Lower leg skin (tissue), 3 donors: ENCODE data around the gene CPOX.

ENCODE experiments used
- POLR2A ChIP-seq, 2 donors: fragments of 450-650 bp; IDR thresholded peaks; one replicate each; pipeline ENCODE4 v1.6.1; 2016 to 2017; ENCODE audit warnings: antibody characterized with exemption in 2 of 2, mild to moderate bottlenecking in 1 of 2, moderate library complexity in 1 of 2
- TF ChIP-seq, protein P1 (sequence below), 3 donors: fragments of 450-650 bp; IDR thresholded peaks; one replicate each; pipeline ENCODE4 v1.5.1; 2016; ENCODE audit warnings: antibody characterized with exemption in 3 of 3, mild to moderate bottlenecking in 3 of 3, moderate library complexity in 2 of 3

DNA sequence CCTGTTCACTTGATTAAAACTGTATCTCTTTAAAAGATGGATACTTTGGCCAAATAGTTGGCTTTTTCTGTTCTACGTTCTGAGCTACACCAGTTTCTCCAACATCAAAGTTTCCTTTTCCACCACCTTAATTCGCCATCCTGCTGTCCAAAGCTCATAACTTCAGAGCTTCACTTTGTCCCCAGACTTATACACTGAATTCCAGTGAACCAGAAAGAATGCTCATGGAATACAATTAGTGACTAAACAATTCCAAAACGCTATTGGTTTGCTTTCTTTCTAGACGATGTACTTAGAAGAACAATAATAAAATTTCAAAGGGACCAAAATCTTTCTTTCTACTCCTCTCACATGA lies 38.4 kb downstream of the CPOX start:
- TF ChIP-seq, protein P1, sequence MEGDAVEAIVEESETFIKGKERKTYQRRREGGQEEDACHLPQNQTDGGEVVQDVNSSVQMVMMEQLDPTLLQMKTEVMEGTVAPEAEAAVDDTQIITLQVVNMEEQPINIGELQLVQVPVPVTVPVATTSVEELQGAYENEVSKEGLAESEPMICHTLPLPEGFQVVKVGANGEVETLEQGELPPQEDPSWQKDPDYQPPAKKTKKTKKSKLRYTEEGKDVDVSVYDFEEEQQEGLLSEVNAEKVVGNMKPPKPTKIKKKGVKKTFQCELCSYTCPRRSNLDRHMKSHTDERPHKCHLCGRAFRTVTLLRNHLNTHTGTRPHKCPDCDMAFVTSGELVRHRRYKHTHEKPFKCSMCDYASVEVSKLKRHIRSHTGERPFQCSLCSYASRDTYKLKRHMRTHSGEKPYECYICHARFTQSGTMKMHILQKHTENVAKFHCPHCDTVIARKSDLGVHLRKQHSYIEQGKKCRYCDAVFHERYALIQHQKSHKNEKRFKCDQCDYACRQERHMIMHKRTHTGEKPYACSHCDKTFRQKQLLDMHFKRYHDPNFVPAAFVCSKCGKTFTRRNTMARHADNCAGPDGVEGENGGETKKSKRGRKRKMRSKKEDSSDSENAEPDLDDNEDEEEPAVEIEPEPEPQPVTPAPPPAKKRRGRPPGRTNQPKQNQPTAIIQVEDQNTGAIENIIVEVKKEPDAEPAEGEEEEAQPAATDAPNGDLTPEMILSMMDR (IDR thresholded peaks at IDR 0.05) = no peak
- no peak for TF ChIP-seq POLR2A (IDR thresholded peaks at IDR 0.05)
